T-helper 22 cell (primary cell): ENCODE data around the gene WEE1.
"Not testable (repeated sequence)": the region's sequence is repeated elsewhere in the genome, so short reads cannot be mapped to it uniquely, and the experiment has no call there.

ENCODE experiments used
- DNase-seq: peaks from one replicate; pipeline ENCODE4 v3.0.0-alpha.2; 2020; ENCODE audit warnings: low read depth

WEE1 gene

GRCh38 chr11:9596926-9597464 is 23.5 kb downstream of the WEE1 start:
- DNase-seq: no peak

- no peak for DNase-seq
Observed at GRCh38 chr11:9600166-9600565, 26.7 kb downstream of the WEE1 start.

GRCh38 chr11:9600644-9601036 is 27.2 kb downstream of the WEE1 start:
- DNase-seq: no peak

- DNase-seq: peak; percentile 35
Observed at GRCh38 chr11:9601037-9601875, 27.8 kb downstream of the WEE1 start.

GRCh38 chr11:9601876-9602199 is 28.4 kb downstream of the WEE1 start:
- DNase-seq: no peak

- not testable (repeated sequence) for DNase-seq
Observed at GRCh38 chr11:9603214-9603613, 29.7 kb downstream of the WEE1 start.

GRCh38 chr11:9604134-9604533 is 30.7 kb downstream of the WEE1 start:
- no peak for DNase-seq

GRCh38 chr11:9605742-9606141 is 32.3 kb downstream of the WEE1 start:
- no peak for DNase-seq

GRCh38 chr11:9606809-9607510 is 33.5 kb downstream of the WEE1 start:
- DNase-seq: no peak

- no peak for DNase-seq
Observed at GRCh38 chr11:9607511-9607899, 34.0 kb downstream of the WEE1 start.

- no peak for DNase-seq
Observed at GRCh38 chr11:9609002-9609759, 35.7 kb downstream of the WEE1 start.

- no peak for DNase-seq
Observed at GRCh38 chr11:9609841-9610240, 36.4 kb downstream of the WEE1 start.

- peak; percentile 68 for DNase-seq
Observed at GRCh38 chr11:9613118-9613829, 39.8 kb downstream of the WEE1 start.

- DNase-seq: peak; percentile 89
Observed at GRCh38 chr11:9613830-9614762, 40.6 kb downstream of the WEE1 start.

- DNase-seq: no peak
Observed at GRCh38 chr11:9615031-9615451, 41.6 kb downstream of the WEE1 start.

- DNase-seq: no peak
Observed at GRCh38 chr11:9616042-9616675, 42.7 kb downstream of the WEE1 start.

- DNase-seq: no peak
Observed at GRCh38 chr11:9616858-9617257, 43.4 kb downstream of the WEE1 start.

- no peak for DNase-seq
Observed at GRCh38 chr11:9617940-9618339, 44.5 kb downstream of the WEE1 start.

- DNase-seq: no peak
Observed at GRCh38 chr11:9619004-9619403, 45.5 kb downstream of the WEE1 start.

- no peak for DNase-seq
Observed at GRCh38 chr11:9619971-9620370, 46.5 kb downstream of the WEE1 start.
